Parathyroid adenoma (tissue), 2 donors: ENCODE results near the gene PTMA.

Experiments used
- H2AFZ ChIP-seq: fragments of 300-600 bp; sonication (generic); one replicate; pipeline ENCODE4 v1.7.0; 2017; ENCODE audit warnings: antibody characterized with exemption, mild to moderate bottlenecking
- H3K27ac ChIP-seq: fragments of 300-600 bp; sonication (generic); one replicate; pipeline ENCODE4 v1.7.0; 2017
- H3K27me3 ChIP-seq: fragments of 300-600 bp; sonication (generic); one replicate; pipeline ENCODE4 v1.7.0; 2017; ENCODE audit warnings: low read length; ENCODE audit not compliant: control insufficient read depth, insufficient read depth
- H3K36me3 ChIP-seq: fragments of 300-600 bp; sonication (generic); one replicate; pipeline ENCODE4 v1.7.0; 2017; ENCODE audit warnings: low read length; ENCODE audit not compliant: control insufficient read depth, insufficient read depth
- H3K4me1 ChIP-seq: fragments of 300-600 bp; sonication (generic); one replicate; pipeline ENCODE4 v1.7.0; 2017; ENCODE audit warnings: control low read depth
- H3K4me2 ChIP-seq: fragments of 300-600 bp; sonication (generic); one replicate; pipeline ENCODE4 v1.7.0; 2017; ENCODE audit warnings: low read length
- H3K4me3 ChIP-seq: fragments of 300-600 bp; sonication (generic); one replicate; pipeline ENCODE4 v1.7.0; 2017; ENCODE audit warnings: low read depth, low read length
- H3K79me2 ChIP-seq: fragments of 300-600 bp; sonication (generic); one replicate; pipeline ENCODE4 v1.7.0; 2017; ENCODE audit warnings: control low read depth
- H3K9ac ChIP-seq: fragments of 300-600 bp; sonication (generic); one replicate; pipeline ENCODE4 v1.7.0; 2017; ENCODE audit warnings: mild to moderate bottlenecking
- H3K9me3 ChIP-seq: fragments of 300-600 bp; sonication (generic); one replicate; pipeline ENCODE4 v1.7.0; 2017; ENCODE audit warnings: low read length; ENCODE audit not compliant: control insufficient read depth
- TF ChIP-seq, protein P1 (sequence below): fragments of 300-600 bp; sonication (generic); IDR thresholded peaks from one replicate; pipeline ENCODE4 v1.7.0; 2017; ENCODE audit warnings: antibody characterized with exemption, mild to moderate bottlenecking
- donor health status: primary hyperparathyroidism.

Gene PTMA

DNA sequence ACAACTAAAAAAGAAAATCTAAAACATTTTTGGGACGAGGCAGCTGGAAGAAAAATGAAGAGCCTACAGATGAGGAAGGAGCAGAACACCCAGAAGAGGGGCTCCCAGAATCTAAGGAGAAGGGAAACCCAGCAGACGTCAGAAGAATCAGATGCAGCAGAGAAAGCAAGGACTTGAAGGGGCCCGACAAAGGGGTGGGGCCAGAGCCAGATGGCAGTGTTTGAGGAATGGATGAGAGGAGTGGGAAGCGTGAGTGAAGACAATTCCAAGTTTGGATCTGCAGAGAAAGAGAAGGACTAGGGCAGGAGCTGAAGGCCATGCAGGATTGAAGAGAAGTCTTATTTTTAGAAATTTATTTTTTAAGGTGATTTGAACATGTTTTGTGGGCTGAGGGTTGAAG is 19.3 kb downstream of the PTMA start:
- Histone ChIP-seq H2AFZ (no peak overlapping the region), H3K79me2 (no peaks in the 10 kb centered on the region), H3K4me2 (no peak overlapping the region), H3K27ac (no peak overlapping the region), H3K9ac (no peak overlapping the region), H3K27me3 (no peaks in the 10 kb centered on the region), H3K4me1 (no peaks in the 10 kb centered on the region), H3K4me3 (no peak overlapping the region), H3K36me3 (no peaks in the 10 kb centered on the region), H3K9me3 (no peaks in the 10 kb centered on the region)
- TF ChIP-seq, protein P1, sequence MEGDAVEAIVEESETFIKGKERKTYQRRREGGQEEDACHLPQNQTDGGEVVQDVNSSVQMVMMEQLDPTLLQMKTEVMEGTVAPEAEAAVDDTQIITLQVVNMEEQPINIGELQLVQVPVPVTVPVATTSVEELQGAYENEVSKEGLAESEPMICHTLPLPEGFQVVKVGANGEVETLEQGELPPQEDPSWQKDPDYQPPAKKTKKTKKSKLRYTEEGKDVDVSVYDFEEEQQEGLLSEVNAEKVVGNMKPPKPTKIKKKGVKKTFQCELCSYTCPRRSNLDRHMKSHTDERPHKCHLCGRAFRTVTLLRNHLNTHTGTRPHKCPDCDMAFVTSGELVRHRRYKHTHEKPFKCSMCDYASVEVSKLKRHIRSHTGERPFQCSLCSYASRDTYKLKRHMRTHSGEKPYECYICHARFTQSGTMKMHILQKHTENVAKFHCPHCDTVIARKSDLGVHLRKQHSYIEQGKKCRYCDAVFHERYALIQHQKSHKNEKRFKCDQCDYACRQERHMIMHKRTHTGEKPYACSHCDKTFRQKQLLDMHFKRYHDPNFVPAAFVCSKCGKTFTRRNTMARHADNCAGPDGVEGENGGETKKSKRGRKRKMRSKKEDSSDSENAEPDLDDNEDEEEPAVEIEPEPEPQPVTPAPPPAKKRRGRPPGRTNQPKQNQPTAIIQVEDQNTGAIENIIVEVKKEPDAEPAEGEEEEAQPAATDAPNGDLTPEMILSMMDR: no peak

DNA sequence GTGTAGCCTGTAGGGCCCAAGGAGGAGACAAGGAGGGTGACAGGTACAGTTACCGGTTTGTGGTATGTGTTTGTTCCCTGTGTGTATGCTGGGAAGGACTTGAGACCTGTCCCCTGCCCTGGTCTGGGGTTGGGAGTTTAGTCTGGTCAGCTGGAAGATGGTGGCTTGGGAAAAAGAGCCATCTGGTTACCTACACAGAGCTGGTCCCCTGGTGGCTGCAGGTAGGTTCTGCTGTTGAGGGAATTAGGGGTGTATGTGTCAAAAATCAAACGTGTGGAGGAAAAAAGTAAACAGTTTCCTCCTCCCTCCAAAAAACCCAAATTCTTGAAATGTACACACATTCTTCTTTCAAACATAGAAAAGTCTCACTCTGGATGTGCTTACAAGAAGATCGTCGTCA is 24.3 kb downstream of the PTMA start:
- Histone ChIP-seq H3K4me3 (no peak overlapping the region), H3K27ac (no peak overlapping the region), H3K79me2 (no peaks in the 10 kb centered on the region), H3K4me1 (no peaks in the 10 kb centered on the region), H3K4me2 (no peak overlapping the region), H3K36me3 (no peaks in the 10 kb centered on the region), H3K9ac (no peak overlapping the region), H3K27me3 (no peaks in the 10 kb centered on the region), H2AFZ (no peak overlapping the region), H3K9me3 (no peaks in the 10 kb centered on the region)
- TF ChIP-seq, protein P1: no peak

DNA sequence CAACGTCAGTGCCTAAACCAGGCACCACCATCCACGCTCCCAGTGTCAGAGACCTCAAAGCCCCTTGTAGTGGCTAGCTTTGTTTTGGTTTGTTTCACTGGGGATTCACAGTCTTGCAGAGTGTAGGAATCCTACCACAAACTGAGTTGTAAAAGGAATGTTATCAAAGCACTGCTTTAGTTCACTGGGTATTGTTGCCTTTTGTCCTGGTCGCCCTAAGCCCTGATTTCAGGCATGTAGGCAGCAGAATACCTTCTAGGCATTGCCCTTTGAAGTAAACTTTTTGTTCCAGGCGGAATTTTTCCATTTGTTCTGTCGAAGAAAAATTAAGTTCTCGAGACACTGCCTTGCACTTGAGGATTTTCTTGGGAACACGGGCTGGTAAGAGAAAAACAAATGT is 29.4 kb downstream of the PTMA start:
- H3K27me3 ChIP-seq: no peaks in the 10 kb centered on the region
- no peaks in the 10 kb centered on the region for H3K9me3 ChIP-seq
- TF ChIP-seq, protein P1: no peak
- no peak overlapping the region for H2AFZ ChIP-seq
- no peaks in the 10 kb centered on the region for H3K79me2 ChIP-seq
- no peak overlapping the region for H3K4me2 ChIP-seq
- no peaks in the 10 kb centered on the region for H3K36me3 ChIP-seq
- no peak overlapping the region for H3K27ac ChIP-seq
- H3K9ac ChIP-seq: no peak overlapping the region
- no peak overlapping the region for H3K4me3 ChIP-seq
- no peaks in the 10 kb centered on the region for H3K4me1 ChIP-seq

DNA sequence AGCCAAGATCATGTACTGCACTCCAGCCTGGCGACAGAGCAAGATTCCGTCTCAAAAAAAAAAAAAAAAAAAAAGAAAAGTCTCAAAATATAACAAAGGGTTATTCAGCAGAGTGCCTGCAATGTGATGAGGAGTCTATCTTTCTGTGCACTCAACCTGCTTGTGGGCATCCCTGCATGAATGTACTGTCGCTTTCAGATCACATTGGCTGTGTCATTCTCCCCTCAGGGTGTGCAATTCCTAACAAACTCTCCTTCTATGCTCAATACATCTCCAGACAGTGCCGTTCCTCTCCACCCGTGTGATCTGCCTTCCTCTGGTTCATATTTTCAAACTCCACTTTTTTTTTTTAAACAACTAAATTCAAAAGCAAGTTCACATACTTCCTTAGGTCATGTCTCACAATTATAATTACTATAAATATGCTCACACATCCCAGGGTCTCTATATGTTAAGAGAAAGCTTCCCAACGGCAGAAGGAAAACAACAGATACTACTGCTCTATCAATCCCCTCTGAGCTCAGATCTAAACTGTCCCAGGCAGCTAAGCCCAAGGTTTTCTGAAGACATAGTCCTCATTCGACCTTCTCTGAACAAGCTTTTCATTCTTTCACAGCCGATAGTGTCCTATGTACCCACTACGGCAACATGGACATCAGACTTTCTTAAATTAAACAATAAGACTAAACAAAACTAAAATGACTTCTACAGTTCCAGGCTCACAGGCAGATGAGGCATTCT is 35.2 kb downstream of the PTMA start:
- Histone ChIP-seq H3K36me3 (no peaks in the 10 kb centered on the region), H3K4me3 (no peak overlapping the region), H3K9ac (no peak overlapping the region), H3K4me2 (no peak overlapping the region), H3K9me3 (no peaks in the 10 kb centered on the region), H3K27ac (no peak overlapping the region), H2AFZ (no peak overlapping the region), H3K79me2 (no peaks in the 10 kb centered on the region), H3K4me1 (no peaks in the 10 kb centered on the region), H3K27me3 (no peaks in the 10 kb centered on the region)
- TF ChIP-seq, protein P1: no peak
